Ishikawa (cell line): ENCODE results near the gene POMGNT2.

ENCODE experiments used
- CEBPB ChIP-seq: IDR thresholded peaks from 2 replicates; pipeline ENCODE4 v1.6.1; 2012
- CREB1 ChIP-seq: IDR thresholded peaks from 2 replicates; pipeline ENCODE4 v1.6.1; 2012; ENCODE audit warnings: low read depth
- EGR1 ChIP-seq: IDR thresholded peaks from 2 replicates; pipeline ENCODE4 v1.6.1; 2012
- EP300 ChIP-seq: IDR thresholded peaks from 2 replicates; pipeline ENCODE4 v1.6.1; 2012; ENCODE audit warnings: borderline replicate concordance
- FOXM1 ChIP-seq: IDR thresholded peaks from 2 replicates; pipeline ENCODE4 v1.6.1; 2012; ENCODE audit warnings: low read depth, borderline replicate concordance
- NFIC ChIP-seq: IDR thresholded peaks from 2 replicates; pipeline ENCODE4 v1.6.1; 2012
- RAD21 ChIP-seq: IDR thresholded peaks from 2 replicates; pipeline ENCODE4 v1.6.1; 2012; ENCODE audit warnings: low read depth
- TAF1 ChIP-seq: IDR thresholded peaks from 2 replicates; pipeline ENCODE4 v1.6.1; 2012; ENCODE audit warnings: low read depth, mild to moderate bottlenecking
- TCF12 ChIP-seq: IDR thresholded peaks from 2 replicates; pipeline ENCODE4 v1.6.1; 2012; ENCODE audit warnings: low read depth
- TEAD4 ChIP-seq: IDR thresholded peaks from 2 replicates; pipeline ENCODE4 v1.6.1; 2012
- YY1 ChIP-seq: IDR thresholded peaks from 2 replicates; pipeline ENCODE4 v1.6.1; 2012; ENCODE audit warnings: low read depth
- ZBTB7A ChIP-seq: IDR thresholded peaks from 2 replicates; pipeline ENCODE4 v1.6.1; 2012; ENCODE audit warnings: low read depth
- TF ChIP-seq, protein P1 (sequence below): IDR thresholded peaks from 2 replicates; pipeline ENCODE4 v1.6.1; 2012
- TF ChIP-seq, protein P2 (sequence below): IDR thresholded peaks from 2 replicates; pipeline ENCODE4 v1.6.1; 2012
- TF ChIP-seq, protein P3 (sequence below): IDR thresholded peaks from 2 replicates; pipeline ENCODE4 v1.6.1; 2012; ENCODE audit warnings: low read depth, mild to moderate bottlenecking

Gene POMGNT2

DNA sequence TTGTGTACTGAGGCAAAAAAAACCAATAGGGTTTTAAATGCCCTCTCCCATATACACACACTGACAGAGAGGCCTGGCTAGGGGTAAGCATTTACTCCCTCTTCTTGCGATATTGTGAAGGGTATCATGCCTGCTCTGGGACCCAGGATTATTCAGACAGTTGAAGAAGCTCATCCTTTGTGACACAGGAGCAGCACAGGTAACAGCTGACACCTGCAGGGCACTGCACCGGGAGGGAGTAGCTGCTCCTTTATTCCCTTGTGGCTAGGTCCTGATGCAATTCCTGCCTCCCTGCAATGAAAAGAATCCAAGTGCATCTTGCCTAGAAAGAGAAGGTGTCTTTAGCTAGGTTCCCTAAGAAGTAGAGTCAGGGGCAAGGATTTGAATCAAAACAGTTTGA, 23.4 kb downstream of the POMGNT2 start:
- TF ChIP-seq TEAD4 (no peak), TAF1 (no peak), TCF12 (no peak), CREB1 (no peak), ZBTB7A (no peak), RAD21 (no peak), EP300 (no peak), EGR1 (no peak), YY1 (no peak), NFIC (no peak), CEBPB (no peak), FOXM1 (no peak)
- TF ChIP-seq, protein P1, sequence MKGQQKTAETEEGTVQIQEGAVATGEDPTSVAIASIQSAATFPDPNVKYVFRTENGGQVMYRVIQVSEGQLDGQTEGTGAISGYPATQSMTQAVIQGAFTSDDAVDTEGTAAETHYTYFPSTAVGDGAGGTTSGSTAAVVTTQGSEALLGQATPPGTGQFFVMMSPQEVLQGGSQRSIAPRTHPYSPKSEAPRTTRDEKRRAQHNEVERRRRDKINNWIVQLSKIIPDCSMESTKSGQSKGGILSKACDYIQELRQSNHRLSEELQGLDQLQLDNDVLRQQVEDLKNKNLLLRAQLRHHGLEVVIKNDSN, result no peak
- TF ChIP-seq, protein P2, sequence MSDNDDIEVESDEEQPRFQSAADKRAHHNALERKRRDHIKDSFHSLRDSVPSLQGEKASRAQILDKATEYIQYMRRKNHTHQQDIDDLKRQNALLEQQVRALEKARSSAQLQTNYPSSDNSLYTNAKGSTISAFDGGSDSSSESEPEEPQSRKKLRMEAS, result no peak
- TF ChIP-seq, protein P3, sequence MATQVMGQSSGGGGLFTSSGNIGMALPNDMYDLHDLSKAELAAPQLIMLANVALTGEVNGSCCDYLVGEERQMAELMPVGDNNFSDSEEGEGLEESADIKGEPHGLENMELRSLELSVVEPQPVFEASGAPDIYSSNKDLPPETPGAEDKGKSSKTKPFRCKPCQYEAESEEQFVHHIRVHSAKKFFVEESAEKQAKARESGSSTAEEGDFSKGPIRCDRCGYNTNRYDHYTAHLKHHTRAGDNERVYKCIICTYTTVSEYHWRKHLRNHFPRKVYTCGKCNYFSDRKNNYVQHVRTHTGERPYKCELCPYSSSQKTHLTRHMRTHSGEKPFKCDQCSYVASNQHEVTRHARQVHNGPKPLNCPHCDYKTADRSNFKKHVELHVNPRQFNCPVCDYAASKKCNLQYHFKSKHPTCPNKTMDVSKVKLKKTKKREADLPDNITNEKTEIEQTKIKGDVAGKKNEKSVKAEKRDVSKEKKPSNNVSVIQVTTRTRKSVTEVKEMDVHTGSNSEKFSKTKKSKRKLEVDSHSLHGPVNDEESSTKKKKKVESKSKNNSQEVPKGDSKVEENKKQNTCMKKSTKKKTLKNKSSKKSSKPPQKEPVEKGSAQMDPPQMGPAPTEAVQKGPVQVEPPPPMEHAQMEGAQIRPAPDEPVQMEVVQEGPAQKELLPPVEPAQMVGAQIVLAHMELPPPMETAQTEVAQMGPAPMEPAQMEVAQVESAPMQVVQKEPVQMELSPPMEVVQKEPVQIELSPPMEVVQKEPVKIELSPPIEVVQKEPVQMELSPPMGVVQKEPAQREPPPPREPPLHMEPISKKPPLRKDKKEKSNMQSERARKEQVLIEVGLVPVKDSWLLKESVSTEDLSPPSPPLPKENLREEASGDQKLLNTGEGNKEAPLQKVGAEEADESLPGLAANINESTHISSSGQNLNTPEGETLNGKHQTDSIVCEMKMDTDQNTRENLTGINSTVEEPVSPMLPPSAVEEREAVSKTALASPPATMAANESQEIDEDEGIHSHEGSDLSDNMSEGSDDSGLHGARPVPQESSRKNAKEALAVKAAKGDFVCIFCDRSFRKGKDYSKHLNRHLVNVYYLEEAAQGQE, result no peak

DNA sequence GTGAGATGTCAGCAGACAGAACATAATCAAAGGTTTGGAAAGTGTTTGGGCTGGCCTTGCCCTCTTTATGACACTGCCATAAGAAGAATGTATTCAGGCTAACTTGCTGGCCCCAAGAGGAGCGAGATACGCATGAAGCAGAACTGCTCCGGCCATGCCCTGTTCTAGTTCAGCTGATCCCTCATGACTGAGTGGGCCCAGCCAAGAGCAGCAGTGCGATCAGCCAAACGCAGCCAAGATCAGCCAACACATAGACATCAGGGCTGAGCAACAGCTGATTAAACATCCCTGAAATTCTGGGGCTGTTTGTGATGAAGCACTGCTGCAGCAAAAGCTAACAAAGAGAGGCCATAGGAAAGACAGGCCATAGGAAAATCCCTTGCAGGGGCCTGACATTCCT, 24.1 kb downstream of the POMGNT2 start:
- TF ChIP-seq, protein P2, result no peak
- TF ChIP-seq FOXM1, result no peak
- no peak for TF ChIP-seq CREB1
- TF ChIP-seq RAD21, result no peak
- no peak for TF ChIP-seq EP300
- TF ChIP-seq YY1, result no peak
- TF ChIP-seq NFIC, result no peak
- TF ChIP-seq ZBTB7A, result no peak
- no peak for TF ChIP-seq TCF12

DNA sequence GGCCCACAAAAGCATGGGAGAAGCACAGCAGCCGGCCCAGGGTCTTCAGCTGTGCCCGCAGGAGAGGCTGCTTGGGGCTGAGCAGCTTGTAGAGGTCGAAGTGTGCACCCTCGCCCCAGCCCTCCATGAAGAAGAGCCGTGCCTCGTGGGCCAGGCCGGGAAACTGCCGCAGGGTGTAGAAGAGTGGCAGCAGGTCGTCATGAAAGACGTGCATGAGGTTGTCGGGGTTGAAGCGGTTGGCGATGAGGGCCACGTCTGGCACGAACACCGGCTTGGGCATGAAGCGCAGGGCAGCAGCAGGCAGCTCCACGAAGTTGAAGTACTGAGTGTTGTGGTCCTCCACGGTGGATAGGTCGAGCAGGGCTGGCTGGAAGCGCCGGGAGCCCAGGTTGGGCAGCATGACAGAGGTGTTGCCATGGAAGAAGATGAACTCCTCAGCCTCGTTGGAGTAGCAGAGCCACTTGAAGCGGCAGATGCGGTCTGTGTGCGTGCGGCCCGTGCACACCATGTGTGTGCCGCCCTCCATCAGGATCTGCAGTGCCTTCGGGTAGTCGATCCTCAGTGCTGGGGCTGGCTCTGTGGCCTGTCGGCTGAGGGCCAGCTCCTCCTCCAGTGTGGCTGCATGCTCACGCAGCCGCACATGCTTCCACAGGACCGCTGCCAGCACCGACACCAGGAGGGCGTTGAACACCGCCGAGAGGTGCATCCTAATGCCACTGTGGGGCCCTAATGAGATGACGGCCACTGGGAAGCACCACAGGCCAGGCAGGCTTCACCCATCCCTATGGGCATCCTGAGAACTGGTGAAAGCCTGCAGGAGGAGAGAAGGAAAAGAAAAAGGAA, 24.9 kb downstream of the POMGNT2 start:
- TF ChIP-seq ZBTB7A (no peak), FOXM1 (no peak), TCF12 (no peak), TEAD4 (no peak), CREB1 (no peak), EGR1 (no peak), RAD21 (no peak), CEBPB (no peak), YY1 (no peak), NFIC (no peak), TAF1 (no peak), EP300 (no peak)
- TF ChIP-seq, protein P2, result no peak
- TF ChIP-seq, protein P3, result no peak
- TF ChIP-seq, protein P1, result no peak

DNA sequence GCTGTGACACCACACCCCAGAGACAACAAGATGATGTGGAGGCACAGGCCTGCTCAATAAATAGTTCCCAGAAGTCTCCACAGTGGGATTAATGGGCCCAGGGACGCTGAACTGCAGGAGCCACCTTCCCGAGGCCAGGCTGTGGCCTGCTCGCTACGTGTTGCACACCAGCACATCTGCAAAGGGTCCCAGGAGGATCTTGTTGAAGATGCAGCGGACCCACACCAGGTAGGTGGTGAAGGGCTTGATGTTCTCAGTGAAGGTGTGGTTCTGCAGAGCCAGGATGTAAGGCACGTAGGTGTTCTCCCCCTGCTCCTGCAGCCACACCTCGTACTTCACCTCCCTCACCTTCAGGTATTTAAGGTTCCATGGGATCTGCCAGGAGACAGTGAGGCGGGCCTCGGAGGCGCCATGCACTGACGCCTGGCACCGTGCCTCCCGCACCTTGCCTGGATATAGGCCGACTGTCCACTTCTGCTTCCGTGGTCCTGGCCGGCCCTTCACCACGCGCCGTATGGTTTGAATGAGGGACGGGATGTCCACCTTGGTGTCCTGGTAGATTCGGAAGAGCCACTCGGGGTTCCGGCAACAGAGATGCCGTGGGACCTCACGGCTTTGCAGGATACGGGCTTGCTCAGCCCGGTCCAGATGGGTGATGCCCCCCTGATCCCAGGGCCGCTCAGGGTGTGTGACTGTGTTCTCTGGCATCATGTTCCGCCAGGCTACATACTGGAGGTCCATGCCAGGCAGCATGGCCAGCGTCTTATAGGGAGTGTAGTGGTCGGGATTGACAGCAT, 26.1 kb downstream of the POMGNT2 start:
- TF ChIP-seq RAD21 (no peak), CREB1 (no peak), TAF1 (no peak), CEBPB (no peak), NFIC (no peak), TEAD4 (no peak), ZBTB7A (no peak), EGR1 (no peak), EP300 (no peak), FOXM1 (no peak), YY1 (no peak), TCF12 (no peak)
- TF ChIP-seq, protein P1, result no peak
- TF ChIP-seq, protein P2, result no peak
